Large intestine (tissue), 3 donors: ENCODE data around the gene RFNG. TPM values are rescaled to one million over a fixed set of nuclear protein-coding genes. Genes with fewer than 3 reads are reported as not detected.

ENCODE experiments used
- DNase-seq, 2 donors: peaks; one replicate each; pipeline versions ENCODE4 v3.0.0 to v3.0.0-alpha.2; 2013
- H3K27ac ChIP-seq: one replicate; pipeline ENCODE4 v1.5.1; 2013; ENCODE audit warnings: low read length
- H3K27me3 ChIP-seq: 2 replicates; pipeline ENCODE4 v1.6.1; 2013; ENCODE audit warnings: low read length; ENCODE audit not compliant: control insufficient read depth, insufficient read depth
- H3K36me3 ChIP-seq: 2 replicates; pipeline ENCODE4 v1.6.1; 2013; ENCODE audit warnings: low read length; ENCODE audit not compliant: control insufficient read depth, insufficient read depth
- H3K4me1 ChIP-seq: one replicate; pipeline ENCODE4 v1.6.1; 2013; ENCODE audit warnings: low read length; ENCODE audit not compliant: control insufficient read depth, insufficient read depth
- H3K4me3 ChIP-seq: one replicate; pipeline ENCODE4 v1.5.1; 2013; ENCODE audit warnings: low read length
- H3K9me3 ChIP-seq: one replicate; pipeline ENCODE4 v1.6.1; 2013; ENCODE audit warnings: mild to moderate bottlenecking, low read depth, low read length, moderate library complexity; ENCODE audit not compliant: control insufficient read depth
- WGBS: methylation state at CpG from one replicate; pipeline ENCODE4 v1.1.5; 2013; ENCODE audit warnings: low lambda C conversion rate; ENCODE audit not compliant: insufficient coverage; 5-methylcytosine and 5-hydroxymethylcytosine counted together
- polyA plus RNA-seq: library from polyadenylated mRNA; unstranded; fragments of 120-200 nt; gene quantifications from one replicate; pipeline ENCODE4 v1.2.1, GENCODE V29; 2013

The RFNG gene
- polyA plus RNA-seq, 1 donor, result 42.1 TPM

DNA sequence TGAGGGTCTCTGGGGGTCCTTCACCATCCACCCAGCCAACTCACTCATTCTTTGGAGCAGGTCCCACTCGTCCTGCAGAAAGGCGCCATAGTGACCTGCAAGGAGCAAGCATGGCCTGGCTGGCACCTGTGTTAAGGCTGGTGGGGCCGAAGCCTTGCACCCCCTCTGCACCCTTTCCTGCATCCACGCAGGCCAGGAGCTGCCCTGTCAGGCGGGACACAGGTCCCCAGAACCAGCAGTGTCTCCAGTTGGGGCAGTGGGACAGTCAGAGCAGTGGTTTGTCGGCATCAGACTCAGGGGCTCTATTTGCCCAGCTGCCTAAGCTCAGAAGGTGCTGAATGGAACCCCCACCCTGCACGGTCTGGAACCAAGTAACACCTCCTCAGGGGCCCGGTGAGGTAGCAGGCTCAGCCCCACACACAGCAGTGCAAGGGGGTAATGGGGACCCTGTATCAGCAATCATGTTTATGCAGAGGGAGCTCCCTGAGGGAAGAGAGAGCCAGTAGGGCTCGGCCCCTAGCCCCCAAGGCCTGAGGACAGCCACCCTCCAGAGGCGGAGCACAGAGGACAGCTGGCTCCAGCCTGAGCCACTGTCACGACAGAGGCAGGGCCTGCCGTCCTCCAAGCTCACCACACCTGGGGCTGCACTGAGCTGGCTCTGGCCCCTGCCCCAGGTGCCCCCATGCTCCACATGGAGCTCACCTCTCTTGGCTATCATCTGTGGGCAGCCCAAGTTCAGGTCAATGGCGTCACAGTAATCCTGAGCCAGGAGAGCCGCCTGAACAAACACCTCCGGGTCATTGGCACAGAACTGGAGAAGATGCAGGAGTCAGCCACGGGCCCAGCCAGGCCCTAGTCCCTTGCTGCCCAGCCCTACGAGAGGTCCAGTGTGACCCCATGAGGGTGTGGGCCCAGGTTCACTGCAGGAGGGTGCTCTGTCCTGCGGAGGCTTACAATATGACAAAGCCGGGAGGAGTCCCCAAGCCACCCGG, 12.1 kb upstream of the RFNG start:
- no peaks in the 10 kb centered on the region for H3K9me3 ChIP-seq
- no peak overlapping the region for H3K4me3 ChIP-seq
- WGBS, result no CpG with 5 or more reads among the region's 20 CpGs
- H3K4me1 ChIP-seq, result peaks cover 12% of the 10 kb centered on the region
- no peak for DNase-seq
- no peak overlapping the region for H3K27ac ChIP-seq
- H3K36me3 ChIP-seq, result peaks cover 49% of the 10 kb centered on the region
- no peaks in the 10 kb centered on the region for H3K27me3 ChIP-seq

DNA sequence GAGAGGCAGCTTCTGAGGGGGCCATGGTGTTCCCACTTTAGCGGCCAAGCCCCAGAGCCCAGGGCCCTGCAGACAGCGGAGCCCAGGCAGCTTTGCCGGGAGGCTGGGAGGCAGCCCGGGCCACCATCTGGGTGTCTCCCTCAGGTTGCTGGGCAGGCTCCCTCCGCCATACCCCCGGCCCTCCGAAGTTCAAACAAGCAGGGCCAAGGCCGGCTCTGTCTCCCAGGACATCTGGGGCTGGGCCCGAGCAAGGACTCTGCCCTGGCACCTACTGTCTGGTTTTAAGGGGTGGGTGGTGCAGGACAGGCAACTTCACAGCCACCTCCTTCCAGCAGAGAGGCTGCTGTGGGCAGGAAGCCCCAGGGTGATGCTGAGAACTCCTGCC, 11.4 kb upstream of the RFNG start:
- peaks cover 12% of the 10 kb centered on the region for H3K4me1 ChIP-seq
- H3K27me3 ChIP-seq, result no peaks in the 10 kb centered on the region
- WGBS, result no CpG with 5 or more reads among the region's 9 CpGs
- peaks cover 57% of the 10 kb centered on the region for H3K36me3 ChIP-seq
- no peaks in the 10 kb centered on the region for H3K9me3 ChIP-seq
- no peak overlapping the region for H3K27ac ChIP-seq
- no peak overlapping the region for H3K4me3 ChIP-seq
- no peak for DNase-seq

DNA sequence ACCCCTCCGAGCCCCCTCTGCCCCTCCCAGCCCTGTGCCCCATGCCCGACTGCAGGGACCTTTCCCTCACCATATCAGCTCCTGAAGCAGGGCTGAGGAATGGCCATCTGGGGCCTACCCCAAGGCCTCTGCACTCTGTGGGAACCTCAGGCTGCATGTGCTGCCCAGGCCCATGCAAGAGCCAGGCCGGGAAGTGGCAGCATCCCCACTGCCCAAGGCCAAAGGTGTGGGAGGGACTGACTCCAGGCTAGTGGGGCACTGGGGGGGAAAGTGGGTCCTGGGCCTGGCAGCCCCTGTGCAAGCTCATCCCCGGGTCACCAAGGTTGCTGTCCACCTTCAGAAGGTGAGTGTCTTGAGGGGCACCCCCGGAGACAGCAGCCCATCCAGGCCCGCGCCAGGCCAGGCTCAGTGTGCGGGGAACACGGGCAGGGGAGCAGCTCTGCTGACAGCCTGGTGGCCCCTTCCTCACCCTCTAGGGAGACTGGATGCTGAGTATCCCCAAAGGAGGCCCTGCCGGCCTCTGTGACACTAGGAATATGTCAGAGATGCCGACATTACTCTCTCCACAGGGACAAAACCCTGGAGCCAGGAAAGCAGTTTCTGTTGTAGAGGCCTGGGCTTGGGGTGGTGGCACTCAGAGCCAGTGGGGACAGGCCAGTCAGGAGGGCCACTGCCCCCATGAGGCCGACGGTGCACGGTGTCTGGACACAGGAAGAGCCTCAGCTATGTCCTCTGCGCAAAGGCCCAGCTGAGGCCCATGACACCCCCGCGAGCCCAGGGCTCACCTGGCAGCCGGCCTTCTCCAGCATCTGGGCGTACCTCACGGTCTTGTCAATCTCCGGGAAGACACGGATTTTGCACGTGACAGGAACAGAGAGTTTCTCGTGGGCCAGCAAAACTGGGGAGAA, 10.7 kb upstream of the RFNG start:
- Histone ChIP-seq H3K36me3 (peaks cover 63% of the 10 kb centered on the region), H3K9me3 (no peaks in the 10 kb centered on the region), H3K4me1 (peaks cover 12% of the 10 kb centered on the region), H3K27ac (no peak overlapping the region), H3K27me3 (no peaks in the 10 kb centered on the region), H3K4me3 (no peak overlapping the region)
- no peak for DNase-seq
- no CpG with 5 or more reads among the region's 24 CpGs for WGBS

DNA sequence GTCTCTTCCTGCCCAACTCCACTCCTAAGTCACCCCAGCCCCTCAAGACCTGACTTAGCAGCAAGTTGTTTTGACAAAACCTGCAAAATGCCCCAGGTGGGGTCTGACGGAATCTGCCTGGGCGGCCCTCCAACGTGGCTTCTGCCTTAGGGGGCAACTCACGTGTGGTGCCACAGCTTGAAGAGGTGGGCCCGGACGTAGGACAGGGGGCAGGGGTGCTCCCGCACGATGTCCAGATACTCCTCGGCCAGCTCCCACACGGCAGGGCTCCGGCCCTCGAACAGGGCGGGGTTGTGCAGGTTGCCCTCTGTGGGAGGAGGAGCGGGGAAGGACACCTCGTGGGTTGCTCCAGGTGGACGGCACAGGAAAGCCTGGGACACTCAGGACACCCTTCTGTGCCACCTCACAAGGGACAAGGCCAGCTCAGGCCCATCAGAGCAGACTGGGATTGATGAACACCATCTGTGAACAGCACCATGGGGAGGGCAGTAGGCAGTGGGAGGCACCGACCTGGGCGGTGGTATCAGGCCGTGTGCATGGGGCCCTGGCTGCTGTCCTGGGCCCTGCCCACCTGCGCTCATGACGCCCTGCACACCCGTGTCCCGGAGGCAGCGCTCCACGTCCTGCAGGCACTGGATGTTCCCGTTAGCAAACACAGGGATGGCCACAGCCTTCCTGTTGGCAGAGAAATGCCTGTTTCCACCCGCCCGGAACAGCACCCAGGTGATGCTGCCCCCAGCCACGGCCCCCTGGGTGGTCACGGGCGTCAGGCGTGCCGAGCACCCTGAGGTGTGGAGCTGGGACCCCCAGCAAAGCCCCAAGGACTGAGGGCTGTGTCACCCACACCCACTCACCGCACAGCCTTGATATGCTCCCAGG, 9.7 kb upstream of the RFNG start:
- H3K4me3 ChIP-seq, result no peak overlapping the region
- H3K9me3 ChIP-seq, result no peaks in the 10 kb centered on the region
- WGBS, result no CpG with 5 or more reads among the region's 34 CpGs
- peaks cover 12% of the 10 kb centered on the region for H3K4me1 ChIP-seq
- DNase-seq, result no peak
- H3K27me3 ChIP-seq, result no peaks in the 10 kb centered on the region
- H3K27ac ChIP-seq, result no peak overlapping the region
- peaks cover 73% of the 10 kb centered on the region for H3K36me3 ChIP-seq

DNA sequence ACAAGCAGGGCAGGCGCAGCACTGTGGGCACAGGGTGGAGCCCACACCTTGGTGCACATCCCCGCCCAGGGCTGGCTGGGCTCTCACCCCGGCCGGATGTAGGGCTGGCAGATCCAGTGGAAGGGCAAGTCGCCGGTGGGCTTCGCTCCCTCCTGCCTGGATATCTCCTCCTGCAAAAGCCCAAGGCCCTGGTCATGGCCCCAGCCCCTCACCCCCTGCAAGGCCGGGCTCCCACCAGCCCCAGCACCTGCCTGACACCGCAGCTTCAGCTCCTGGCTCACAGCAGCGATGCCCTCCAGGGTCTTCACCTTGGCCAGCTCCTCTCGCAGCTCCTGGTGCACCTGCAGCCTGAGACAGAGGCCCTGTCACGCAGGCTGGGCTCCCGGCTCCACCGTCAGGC, 9.0 kb upstream of the RFNG start:
- Histone ChIP-seq H3K27ac (no peak overlapping the region), H3K4me1 (peaks cover 8% of the 10 kb centered on the region), H3K27me3 (no peaks in the 10 kb centered on the region), H3K9me3 (no peaks in the 10 kb centered on the region), H3K4me3 (no peak overlapping the region), H3K36me3 (peaks cover 80% of the 10 kb centered on the region)
- WGBS, result no CpG with 5 or more reads among the region's 14 CpGs
- no peak for DNase-seq

DNA sequence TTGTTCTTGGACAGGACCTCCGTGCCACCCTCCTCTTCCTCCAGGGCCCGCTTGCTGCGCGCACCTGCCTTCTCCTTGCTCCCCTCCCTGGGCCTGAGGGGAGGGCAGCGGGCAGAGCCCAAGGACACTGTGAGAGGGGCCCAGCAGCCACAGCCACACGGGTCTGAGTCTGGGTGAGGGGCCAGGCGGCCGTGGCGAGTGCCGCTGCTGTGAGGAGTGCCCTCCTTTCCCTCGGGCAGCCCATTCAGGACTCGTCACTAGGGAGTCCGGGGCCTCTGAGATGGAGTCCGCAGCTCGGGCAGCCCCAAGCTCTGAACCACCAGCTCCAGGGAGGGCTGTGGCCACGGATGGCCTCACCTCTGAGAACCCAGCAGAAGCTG, 8.4 kb upstream of the RFNG start:
- peaks cover 85% of the 10 kb centered on the region for H3K36me3 ChIP-seq
- H3K4me3 ChIP-seq, result no peak overlapping the region
- H3K9me3 ChIP-seq, result no peaks in the 10 kb centered on the region
- H3K27ac ChIP-seq, result no peak overlapping the region
- H3K27me3 ChIP-seq, result no peaks in the 10 kb centered on the region
- no peak for DNase-seq
- H3K4me1 ChIP-seq, result peaks cover 8% of the 10 kb centered on the region
- WGBS, result no CpG with 5 or more reads among the region's 16 CpGs

DNA sequence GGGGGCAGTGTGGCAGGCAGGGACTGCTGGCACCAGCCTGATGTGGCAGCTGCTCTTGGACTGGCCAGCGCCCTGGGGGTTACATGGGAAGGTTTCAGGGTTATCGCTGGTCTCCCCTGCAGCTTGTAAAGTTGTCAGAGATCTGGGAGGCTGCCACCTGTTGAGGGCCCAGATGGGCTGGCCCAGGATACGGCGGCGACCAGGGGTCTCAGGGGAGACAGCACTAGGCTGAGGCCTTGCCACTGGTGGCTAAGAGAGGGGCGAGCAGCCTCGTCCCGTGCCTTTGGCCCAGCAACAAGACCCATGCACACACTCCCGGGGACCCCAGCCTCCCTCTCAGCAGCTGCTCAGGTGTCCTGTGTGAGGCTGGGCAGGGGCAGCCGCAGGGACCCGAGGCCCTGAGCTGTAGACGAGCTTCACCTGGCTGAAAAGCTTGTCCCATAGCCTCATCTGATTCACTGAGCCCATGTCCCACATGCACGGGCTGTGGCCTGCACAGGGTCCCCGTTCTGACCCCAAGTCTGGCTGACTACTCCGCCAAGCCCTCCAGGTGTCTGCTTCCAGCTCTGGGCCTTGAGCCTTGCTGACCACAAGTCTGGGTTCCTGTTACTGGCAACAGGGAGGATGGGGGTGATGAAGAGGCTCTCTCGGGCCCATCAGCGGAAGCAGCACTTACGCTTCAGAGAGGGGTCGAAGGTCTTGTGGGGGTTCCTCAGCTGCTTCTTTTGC, 7.8 kb upstream of the RFNG start:
- no CpG with 5 or more reads among the region's 19 CpGs for WGBS
- peaks cover 90% of the 10 kb centered on the region for H3K36me3 ChIP-seq
- no peak overlapping the region for H3K27ac ChIP-seq
- no peak for DNase-seq
- no peaks in the 10 kb centered on the region for H3K27me3 ChIP-seq
- H3K9me3 ChIP-seq, result no peaks in the 10 kb centered on the region
- H3K4me3 ChIP-seq, result no peak overlapping the region
- H3K4me1 ChIP-seq, result peaks cover 6% of the 10 kb centered on the region

DNA sequence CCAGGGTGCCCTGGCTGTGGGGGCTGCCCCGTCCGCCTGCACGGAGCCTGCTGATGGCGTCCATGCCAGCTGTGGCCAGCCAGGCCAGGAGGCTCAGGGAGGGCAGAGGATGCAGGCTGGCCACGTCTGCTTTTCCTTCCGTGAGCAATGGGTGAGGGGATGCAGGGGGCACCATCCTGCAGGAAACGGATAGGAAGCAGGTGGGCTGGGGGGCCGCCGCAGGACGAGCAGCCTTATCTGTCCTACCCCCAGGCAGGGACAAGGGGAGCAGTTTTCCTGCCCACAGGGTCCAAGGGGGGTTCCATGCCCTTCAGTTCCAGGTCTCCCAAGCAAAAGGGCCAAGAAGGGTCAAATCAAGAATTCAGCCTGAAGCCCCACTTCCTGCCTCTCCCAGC, 7.2 kb upstream of the RFNG start:
- no peak overlapping the region for H3K27ac ChIP-seq
- no peak for DNase-seq
- no peaks in the 10 kb centered on the region for H3K27me3 ChIP-seq
- WGBS, result no CpG with 5 or more reads among the region's 10 CpGs
- peaks cover 95% of the 10 kb centered on the region for H3K36me3 ChIP-seq
- peaks cover under 1% of the 10 kb centered on the region for H3K4me1 ChIP-seq
- no peak overlapping the region for H3K4me3 ChIP-seq
- no peaks in the 10 kb centered on the region for H3K9me3 ChIP-seq

DNA sequence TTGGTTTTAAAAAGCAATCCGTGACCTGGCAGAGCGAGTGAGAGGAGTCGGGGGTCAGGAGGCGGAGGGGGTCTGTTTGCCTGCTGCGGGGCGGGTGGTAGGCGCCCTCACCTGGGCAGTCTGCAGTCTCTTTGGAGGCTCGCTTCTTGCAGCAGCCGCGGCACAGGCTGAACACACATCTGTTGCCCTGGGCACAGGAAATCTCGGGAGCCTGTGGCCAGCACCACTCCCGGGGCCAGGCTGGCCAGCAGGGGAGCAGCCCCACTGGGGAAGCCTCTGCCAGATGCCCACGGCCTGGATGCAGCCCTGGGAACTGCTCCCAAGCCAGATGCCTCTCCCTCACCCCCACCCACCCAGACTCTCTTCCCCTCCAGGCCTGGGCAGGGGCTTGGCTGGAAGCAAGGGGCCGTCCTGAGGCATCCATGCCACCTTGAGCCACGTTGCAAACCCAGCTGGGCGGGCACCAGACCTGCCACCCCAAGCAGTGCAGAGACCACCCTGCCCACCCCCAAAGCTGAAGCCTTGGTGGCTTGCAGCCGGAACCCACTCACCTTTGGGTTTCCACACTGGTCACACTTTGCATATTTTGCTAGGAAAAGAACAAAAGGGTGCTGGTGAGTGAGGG, 6.7 kb upstream of the RFNG start:
- H3K4me1 ChIP-seq, result peaks cover under 1% of the 10 kb centered on the region
- H3K27ac ChIP-seq, result no peak overlapping the region
- no peaks in the 10 kb centered on the region for H3K27me3 ChIP-seq
- H3K4me3 ChIP-seq, result no peak overlapping the region
- H3K9me3 ChIP-seq, result no peaks in the 10 kb centered on the region
- no peak for DNase-seq
- peaks cover 95% of the 10 kb centered on the region for H3K36me3 ChIP-seq
- WGBS, result no CpG with 5 or more reads among the region's 17 CpGs
